NCI-H146 (cell line): ENCODE measurements around the gene APLP2.
"Not testable (repeated sequence)": the region's sequence is repeated elsewhere in the genome, so short reads cannot be mapped to it uniquely, and the experiment has no call there.

Experiments
- DNase-seq: peaks from one replicate; lab custom pipeline; 2025; lab: John Stamatoyannopoulos, UW

The APLP2 gene

DNA sequence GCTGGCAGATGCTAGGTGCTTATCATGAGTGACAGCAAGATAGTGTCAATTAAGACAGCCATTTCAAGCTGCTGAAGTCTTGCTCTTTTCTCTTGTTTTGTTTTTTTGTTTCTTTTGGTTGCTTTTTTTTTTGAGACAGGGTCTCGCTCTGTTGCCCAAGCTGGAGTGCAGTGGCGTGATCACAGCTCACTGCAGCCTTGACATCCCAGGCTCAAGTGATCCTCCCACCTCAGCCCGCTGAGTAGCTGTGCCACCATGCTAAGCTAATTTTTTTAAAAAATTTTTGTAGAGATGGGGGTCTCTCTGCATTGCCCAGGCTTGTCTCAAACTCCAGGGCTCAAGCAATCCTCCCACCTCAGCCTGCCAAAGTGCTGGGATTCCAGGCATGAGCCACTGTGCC is 102.3 kb downstream of the APLP2 start:
- DNase-seq, result not testable (repeated sequence)

DNA sequence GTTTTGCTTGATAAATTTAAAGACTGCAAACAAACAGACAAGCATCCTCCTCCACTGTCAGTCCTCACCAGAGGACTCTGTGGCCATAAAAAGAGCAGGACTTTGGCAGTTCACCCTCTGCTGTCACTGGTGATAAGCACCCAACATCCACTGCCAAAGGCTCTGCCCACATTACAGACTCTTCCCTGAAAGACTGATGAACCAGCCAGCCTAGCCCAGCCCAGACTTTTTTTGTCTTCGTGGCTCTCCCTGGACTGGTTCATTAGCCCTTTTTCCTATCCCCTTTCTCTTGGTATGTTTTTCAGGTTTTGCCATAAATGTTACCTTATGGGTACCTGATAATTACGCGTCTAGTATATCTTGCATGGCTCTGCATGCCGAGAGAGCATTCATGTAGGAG is 104.9 kb downstream of the APLP2 start:
- no peak for DNase-seq

GRCh38 chr11:130175898-130176297 is 106.2 kb downstream of the APLP2 start:
- no peak for DNase-seq

- DNase-seq, result peak; percentile 38
These were observed 108.1 kb downstream of the APLP2 start for GRCh38 chr11:130177782-130178181.

GRCh38 chr11:130178441-130179339 is 109.0 kb downstream of the APLP2 start:
- DNase-seq, result peak; percentile 81

DNA sequence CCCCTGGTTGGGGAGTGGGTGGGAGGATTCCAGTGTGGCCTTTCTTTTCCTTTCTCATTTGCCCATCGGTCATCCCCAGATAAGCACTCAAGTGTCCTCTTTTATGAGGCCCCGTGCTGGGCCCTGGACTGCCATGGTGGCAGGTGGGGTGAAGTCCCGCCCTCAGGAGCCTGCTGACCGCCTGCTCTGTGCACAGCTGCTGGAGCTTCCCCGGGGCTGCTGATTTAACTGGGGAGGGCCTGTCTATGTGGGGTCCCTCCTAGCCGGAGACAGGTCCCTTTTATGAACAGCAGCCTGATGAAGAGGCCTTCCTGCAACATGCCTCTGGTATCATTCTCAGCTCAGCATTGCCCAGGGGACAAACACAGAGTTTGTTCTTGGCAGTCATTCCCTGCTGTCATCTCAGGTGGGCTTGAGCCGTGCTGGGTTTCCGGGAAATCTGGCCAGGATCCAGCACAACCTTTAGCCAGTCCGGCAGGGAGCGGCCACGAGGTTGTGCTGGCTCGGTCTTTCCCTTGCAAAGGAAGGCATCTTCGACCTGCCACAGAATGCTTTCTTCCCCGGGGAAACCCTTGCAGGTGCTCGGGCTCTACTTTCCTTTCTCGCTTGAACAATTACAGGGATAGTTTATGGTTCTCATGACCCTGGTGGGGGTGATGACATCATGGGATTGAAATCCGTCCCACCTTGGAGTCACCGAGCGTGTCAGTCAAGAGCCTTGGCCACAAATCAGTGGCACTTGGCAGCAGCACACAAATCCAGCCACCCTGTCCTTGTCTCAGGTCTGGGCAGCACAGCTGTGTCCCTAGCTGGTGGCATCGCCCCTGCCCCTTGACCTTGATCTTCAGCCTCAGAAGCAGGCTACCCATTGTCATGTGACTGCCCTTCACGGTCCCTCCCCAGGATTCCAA is 110.0 kb downstream of the APLP2 start:
- peak; percentile 97 for DNase-seq

- DNase-seq, result no peak
These were observed 110.8 kb downstream of the APLP2 start for GRCh38 chr11:130180491-130180890.

GRCh38 chr11:130180896-130181294 is 111.2 kb downstream of the APLP2 start:
- no peak for DNase-seq

- DNase-seq, result peak; percentile 90
These were observed 111.9 kb downstream of the APLP2 start for GRCh38 chr11:130181295-130182272.

- DNase-seq, result no peak
These were observed 114.3 kb downstream of the APLP2 start for GRCh38 chr11:130183878-130184610.

DNA sequence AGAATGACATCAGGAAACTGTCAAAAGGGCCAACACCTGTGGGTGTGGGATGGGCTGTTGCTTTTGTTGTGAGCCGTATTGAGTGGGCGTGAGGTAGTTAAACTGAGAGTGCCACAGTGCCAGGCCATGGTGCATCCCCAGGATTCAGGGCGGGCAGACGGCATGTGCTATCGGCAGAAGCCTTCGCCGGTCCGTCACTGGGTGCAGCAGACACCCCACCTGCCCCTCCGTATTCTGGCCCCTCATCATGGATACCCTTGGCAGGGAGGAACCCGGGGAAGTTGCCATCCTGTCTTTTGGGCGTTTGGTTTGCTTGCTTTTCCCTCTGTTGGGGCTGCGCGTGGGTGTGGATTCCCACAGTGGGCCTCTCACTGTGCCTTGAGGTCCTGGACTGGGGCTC is 117.4 kb downstream of the APLP2 start:
- DNase-seq, result no peak

DNA sequence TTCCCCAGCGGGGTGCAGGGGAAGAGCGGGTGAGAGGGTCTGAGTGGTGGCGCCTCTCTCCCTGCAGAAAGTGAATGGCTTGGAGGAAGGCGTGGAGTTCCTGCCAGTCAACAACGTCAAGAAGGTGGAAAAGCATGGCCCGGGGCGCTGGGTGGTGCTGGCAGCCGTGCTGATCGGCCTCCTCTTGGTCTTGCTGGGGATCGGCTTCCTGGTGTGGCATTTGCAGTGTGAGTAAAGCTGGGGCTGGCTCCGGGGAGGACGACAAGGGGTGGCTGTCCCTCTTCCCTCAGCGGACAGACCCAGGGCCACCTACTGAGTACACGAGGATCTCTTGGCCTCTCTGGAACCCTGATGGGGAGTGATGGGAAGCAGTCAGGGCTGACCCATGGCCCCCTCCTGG is 118.4 kb downstream of the APLP2 start:
- no peak for DNase-seq

DNA sequence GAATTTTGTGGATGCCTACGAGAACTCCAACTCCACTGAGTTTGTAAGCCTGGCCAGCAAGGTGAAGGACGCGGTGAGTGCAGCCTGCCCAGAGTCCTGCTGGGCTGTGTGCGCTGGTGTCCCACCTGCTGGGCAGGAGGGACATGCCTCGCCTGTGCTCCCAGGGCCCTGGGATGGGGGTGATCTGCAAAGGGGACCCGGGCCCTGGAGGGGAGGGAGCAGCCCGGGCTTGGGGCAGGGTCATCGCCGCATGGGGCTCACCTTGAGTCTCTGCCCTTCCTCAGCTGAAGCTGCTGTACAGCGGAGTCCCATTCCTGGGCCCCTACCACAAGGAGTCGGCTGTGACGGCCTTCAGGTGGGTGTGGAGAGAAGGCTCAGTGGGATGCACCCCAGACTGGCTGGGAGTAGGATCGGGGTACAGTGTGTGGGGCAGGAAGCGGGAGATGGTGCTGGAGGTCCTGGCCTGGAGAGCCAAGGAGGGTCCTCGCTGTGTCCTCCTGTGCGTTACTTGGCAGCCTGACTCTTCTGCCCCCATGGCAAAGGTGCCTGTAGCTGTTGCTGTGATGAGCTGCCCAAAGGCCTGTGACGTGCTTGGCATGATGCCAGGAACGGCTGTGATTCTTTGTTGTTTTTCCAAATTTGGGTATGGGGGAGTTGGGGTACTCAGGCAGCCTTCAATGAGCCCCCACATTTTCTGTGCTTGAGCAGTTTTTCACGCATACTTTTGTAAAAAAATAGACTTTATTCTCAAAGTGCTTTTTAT is 119.1 kb downstream of the APLP2 start:
- DNase-seq, result no peak

- no peak for DNase-seq
These were observed 120.0 kb downstream of the APLP2 start for GRCh38 chr11:130189492-130190210.

GRCh38 chr11:130190371-130190881 is 120.7 kb downstream of the APLP2 start:
- no peak for DNase-seq

- no peak for DNase-seq
These were observed 122.2 kb downstream of the APLP2 start for GRCh38 chr11:130191896-130192295.

GRCh38 chr11:130192845-130193267 is 123.2 kb downstream of the APLP2 start:
- no peak for DNase-seq

GRCh38 chr11:130193551-130193950 is 123.9 kb downstream of the APLP2 start:
- DNase-seq, result not testable (repeated sequence)
